Karpas-422 (cell line): ENCODE results near the gene WDPCP. TPM values are rescaled to one million over a fixed set of nuclear protein-coding genes. Genes with fewer than 3 reads are reported as not detected.

Experiments used
- DNase-seq: peaks from one replicate; pipeline ENCODE4 v3.0.0-alpha.2; 2015
- H2AFZ ChIP-seq: fragments of 200-600 bp; sonication (generic); 2 replicates; pipeline ENCODE4 v1.6.1; 2014; ENCODE audit warnings: antibody characterized with exemption, low read length, mixed read lengths
- H3K27ac ChIP-seq: fragments of 200-600 bp; sonication (generic); 2 replicates; pipeline ENCODE4 v1.5.1; 2014; ENCODE audit warnings: mild to moderate bottlenecking, low read length, moderate library complexity
- H3K27me3 ChIP-seq: fragments of 200-600 bp; sonication (generic); 2 replicates; pipeline ENCODE4 v1.6.1; 2014; ENCODE audit warnings: low read length, mixed read lengths
- H3K36me3 ChIP-seq: fragments of 200-600 bp; sonication (generic); 2 replicates; pipeline ENCODE4 v1.6.1; 2014; ENCODE audit warnings: low read length, mixed read lengths; ENCODE audit not compliant: insufficient read depth
- H3K4me1 ChIP-seq: fragments of 200-600 bp; sonication (generic); 2 replicates; pipeline ENCODE4 v1.6.1; 2014; ENCODE audit warnings: mild to moderate bottlenecking, low read length, mixed read lengths
- H3K4me2 ChIP-seq: fragments of 200-600 bp; sonication (generic); 2 replicates; pipeline ENCODE4 v1.6.1; 2014; ENCODE audit warnings: low read length, low read depth, mild to moderate bottlenecking; ENCODE audit not compliant: poor library complexity, severe bottlenecking
- H3K4me3 ChIP-seq: fragments of 200-600 bp; sonication (generic); 2 replicates; pipeline ENCODE4 v1.5.1; 2014; ENCODE audit warnings: mild to moderate bottlenecking, antibody characterized with exemption, low read length, mixed read lengths
- H3K79me2 ChIP-seq: fragments of 200-600 bp; sonication (generic); 2 replicates; pipeline ENCODE4 v1.6.1; 2014; ENCODE audit warnings: mild to moderate bottlenecking, low read length, mixed read lengths
- H3K9ac ChIP-seq: fragments of 200-600 bp; sonication (generic); 2 replicates; pipeline ENCODE4 v1.6.0; 2014; ENCODE audit warnings: low read length
- H3K9me2 ChIP-seq: fragments of 200-600 bp; sonication (generic), shearing (Covaris generic); replicated peaks from 2 replicates; pipeline ENCODE4 v1.6.0; 2014; ENCODE audit warnings: mild to moderate bottlenecking, low read length, moderate library complexity; ENCODE audit not compliant: insufficient read depth
- H3K9me3 ChIP-seq: fragments of 300-700, 200-600 bp; sonication (generic); 2 replicates; pipeline ENCODE4 v1.6.1; 2014; ENCODE audit warnings: low read length, mixed read lengths
- H4K20me1 ChIP-seq: fragments of 200-600 bp; sonication (generic); 2 replicates; pipeline ENCODE4 v1.6.1; 2014; ENCODE audit warnings: mild to moderate bottlenecking, antibody characterized with exemption, low read length, low read depth; ENCODE audit not compliant: insufficient read depth
- total RNA-seq: library from RNA; depleted of rRNA; stranded (reverse); fragments of >200 nt; shearing (Covaris generic); gene quantifications from 2 replicates; pipeline ENCODE4 v1.2.3, GENCODE V29; 2014; ENCODE audit warnings: low replicate concordance

The WDPCP gene
- total RNA-seq, 1 experiment from 2014 or later, result 20.8 TPM

DNA sequence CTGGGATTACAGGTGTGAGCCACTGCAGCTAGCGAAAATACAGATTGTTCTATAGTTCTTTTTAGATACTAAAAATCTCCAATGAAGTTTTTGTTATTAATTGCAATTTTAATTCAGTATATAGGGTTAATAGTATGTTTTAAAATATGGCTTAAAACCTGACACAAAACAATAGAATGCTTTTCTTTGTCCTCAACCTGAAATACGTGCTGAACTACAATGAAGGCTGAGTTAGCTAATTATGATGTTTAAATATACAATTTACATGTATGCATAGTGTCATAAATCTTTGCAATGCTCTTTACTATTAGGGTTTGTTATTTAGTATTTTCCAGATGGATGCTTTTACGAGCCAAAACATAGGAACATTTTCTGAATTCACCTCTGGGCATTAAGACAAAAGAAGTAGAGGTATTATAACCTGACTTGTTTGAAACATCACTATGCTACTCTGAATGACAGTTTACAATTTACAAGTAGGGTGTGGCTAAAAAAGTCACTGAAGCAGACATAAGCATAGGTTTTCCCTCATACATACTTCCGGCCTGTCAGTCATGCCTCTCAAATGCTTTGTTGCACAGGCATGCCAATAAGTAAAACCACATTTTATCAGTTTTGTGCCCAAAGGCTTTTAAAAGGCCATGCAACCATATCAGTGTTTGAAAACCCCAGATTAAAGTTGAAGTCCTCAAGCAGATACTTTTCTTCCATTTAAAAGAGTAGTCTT lies 369.3 kb downstream of the WDPCP start:
- no peak overlapping the region for H2AFZ ChIP-seq
- H3K4me3 ChIP-seq, result no peak overlapping the region
- no peaks in the 10 kb centered on the region for H3K4me1 ChIP-seq
- no peak for DNase-seq
- no peaks in the 10 kb centered on the region for H3K9me3 ChIP-seq
- H3K9ac ChIP-seq, result no peak overlapping the region
- H3K36me3 ChIP-seq, result no peaks in the 10 kb centered on the region
- no peaks in the 10 kb centered on the region for H3K27me3 ChIP-seq
- no peak overlapping the region for H3K4me2 ChIP-seq
- H3K9me2 ChIP-seq, result no peaks in the 10 kb centered on the region
- no peaks in the 10 kb centered on the region for H3K79me2 ChIP-seq
- H4K20me1 ChIP-seq, result no peaks in the 10 kb centered on the region
- no peak overlapping the region for H3K27ac ChIP-seq

DNA sequence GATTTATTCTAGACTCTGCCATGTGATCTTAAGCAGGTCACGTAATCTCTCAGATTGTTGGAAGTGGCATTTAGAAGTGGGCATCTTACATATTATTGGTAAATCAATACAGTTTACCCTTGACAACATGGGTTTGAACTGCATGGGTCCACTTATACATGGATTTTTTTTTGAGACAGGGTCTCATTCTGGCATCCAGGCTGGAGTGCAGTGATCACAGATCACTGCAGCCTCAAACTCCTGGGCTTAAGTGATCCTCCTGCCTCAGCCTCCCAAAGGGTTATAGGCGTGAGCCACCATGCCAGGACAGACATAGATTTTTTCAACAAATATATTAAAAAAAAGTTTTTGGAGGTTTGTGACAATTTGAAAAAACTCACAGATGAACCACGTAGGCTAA lies 393.0 kb downstream of the WDPCP start:
- no peak overlapping the region for H3K4me2 ChIP-seq
- H2AFZ ChIP-seq, result no peak overlapping the region
- no peaks in the 10 kb centered on the region for H3K79me2 ChIP-seq
- H3K9me2 ChIP-seq, result no peaks in the 10 kb centered on the region
- no peak for DNase-seq
- H3K9me3 ChIP-seq, result no peaks in the 10 kb centered on the region
- H3K4me1 ChIP-seq, result no peaks in the 10 kb centered on the region
- H3K36me3 ChIP-seq, result no peaks in the 10 kb centered on the region
- no peaks in the 10 kb centered on the region for H3K27me3 ChIP-seq
- no peak overlapping the region for H3K4me3 ChIP-seq
- H4K20me1 ChIP-seq, result no peaks in the 10 kb centered on the region
- no peak overlapping the region for H3K9ac ChIP-seq
- no peak overlapping the region for H3K27ac ChIP-seq

DNA sequence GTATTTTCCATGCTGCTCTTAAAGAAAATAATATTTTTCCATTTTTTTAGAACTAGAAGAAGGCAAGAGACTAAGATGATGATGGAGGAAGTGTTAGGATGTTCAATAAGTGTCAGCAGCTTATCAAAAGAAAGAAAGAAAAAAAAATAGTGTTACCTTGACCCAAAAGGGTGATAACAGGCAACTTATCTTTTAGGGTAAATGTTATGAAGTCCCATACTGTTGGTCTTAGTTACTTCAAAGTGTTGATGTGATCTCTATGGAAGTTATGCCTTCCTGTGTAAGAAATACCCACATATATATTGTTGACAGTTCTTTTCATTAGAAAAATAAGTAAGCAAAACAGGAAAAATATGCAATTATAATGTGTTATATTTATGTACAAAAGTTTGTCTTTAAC lies 394.1 kb downstream of the WDPCP start:
- H3K4me3 ChIP-seq, result no peak overlapping the region
- no peaks in the 10 kb centered on the region for H3K27me3 ChIP-seq
- no peaks in the 10 kb centered on the region for H3K79me2 ChIP-seq
- no peak overlapping the region for H3K4me2 ChIP-seq
- no peaks in the 10 kb centered on the region for H3K4me1 ChIP-seq
- no peak overlapping the region for H3K27ac ChIP-seq
- H2AFZ ChIP-seq, result no peak overlapping the region
- DNase-seq, result no peak
- H4K20me1 ChIP-seq, result no peaks in the 10 kb centered on the region
- H3K36me3 ChIP-seq, result no peaks in the 10 kb centered on the region
- no peaks in the 10 kb centered on the region for H3K9me3 ChIP-seq
- H3K9me2 ChIP-seq, result no peaks in the 10 kb centered on the region
- no peak overlapping the region for H3K9ac ChIP-seq

DNA sequence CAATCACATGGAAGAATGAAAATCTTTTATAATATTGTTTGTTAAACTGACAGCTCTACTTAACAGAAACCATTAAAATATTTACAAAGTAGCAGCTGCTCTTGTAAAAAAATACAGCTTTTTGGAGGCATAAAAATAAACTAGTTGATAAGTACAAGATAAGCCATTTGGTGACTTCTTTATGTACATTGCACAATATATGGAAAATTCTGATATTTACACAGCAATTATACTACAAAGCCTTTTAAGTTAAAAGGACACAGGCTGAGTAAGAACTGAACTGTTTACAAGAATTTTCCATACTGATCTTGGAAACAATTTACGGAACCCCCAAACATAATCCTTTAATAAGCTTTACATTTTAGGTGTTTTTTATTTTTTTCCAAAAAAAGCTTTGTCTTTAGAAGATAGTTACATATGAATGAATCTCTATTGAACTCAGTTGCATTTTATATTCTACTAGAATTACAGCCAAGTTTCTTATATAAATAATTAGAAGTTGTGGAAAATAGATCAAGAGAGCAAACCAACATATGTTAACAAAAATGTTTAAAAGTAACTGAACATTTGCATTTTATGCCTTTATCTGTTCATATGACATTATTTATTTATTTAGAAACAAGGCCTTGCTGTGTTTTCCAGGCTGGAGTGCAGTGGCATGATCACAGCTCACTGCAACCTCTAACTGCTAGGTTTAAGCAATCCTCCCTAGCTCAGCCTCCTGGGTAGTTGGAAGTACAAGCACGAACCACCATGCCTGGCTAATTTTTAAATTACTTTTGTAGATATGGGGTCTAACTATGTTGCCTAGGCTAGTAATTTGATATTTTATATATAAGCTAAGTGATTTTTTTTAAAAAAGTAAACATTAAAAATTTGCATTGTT lies 395.1 kb downstream of the WDPCP start:
- Histone ChIP-seq H3K9me2 (no peaks in the 10 kb centered on the region), H3K9me3 (no peaks in the 10 kb centered on the region), H4K20me1 (no peaks in the 10 kb centered on the region), H3K36me3 (no peaks in the 10 kb centered on the region), H3K4me3 (no peak overlapping the region), H3K4me1 (no peaks in the 10 kb centered on the region), H3K79me2 (no peaks in the 10 kb centered on the region), H3K27me3 (no peaks in the 10 kb centered on the region), H2AFZ (no peak overlapping the region), H3K9ac (no peak overlapping the region), H3K4me2 (no peak overlapping the region), H3K27ac (no peak overlapping the region)
- no peak for DNase-seq

DNA sequence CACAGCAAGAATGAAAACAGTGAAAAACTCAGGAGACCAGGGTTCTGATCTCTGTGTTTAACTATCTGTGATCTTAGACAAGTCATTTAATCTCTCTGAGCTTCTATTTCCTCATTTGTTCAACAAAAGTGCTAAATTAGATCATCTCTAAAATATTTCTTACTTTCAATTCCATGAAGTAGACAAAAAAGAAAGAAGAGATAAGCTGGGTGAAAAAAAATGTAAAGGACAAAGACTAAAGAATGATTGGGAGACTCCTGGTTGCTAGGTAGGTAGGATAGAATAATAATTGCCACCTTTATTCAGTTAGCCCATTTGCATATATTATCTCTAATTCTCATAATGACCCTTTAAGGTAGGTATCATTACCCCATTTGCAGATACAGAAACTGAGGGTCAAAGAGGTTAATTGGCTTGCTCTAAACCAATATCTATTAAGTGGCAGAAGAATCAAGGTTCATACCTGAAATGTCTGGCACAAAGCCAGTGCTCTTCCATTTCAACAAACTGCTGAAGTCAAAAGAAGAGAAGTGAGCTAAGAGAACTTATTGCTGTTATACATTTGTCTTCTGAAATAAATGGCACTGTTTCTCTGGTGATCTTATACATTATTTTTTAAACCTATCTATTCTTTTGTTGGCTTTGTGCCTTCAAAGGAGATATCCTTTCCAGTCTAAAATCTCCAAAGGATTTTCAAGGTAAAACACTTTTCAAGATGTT lies 395.9 kb downstream of the WDPCP start:
- Histone ChIP-seq H2AFZ (no peak overlapping the region), H3K36me3 (no peaks in the 10 kb centered on the region), H3K9me3 (no peaks in the 10 kb centered on the region), H3K9me2 (no peaks in the 10 kb centered on the region), H3K4me1 (no peaks in the 10 kb centered on the region), H3K27me3 (no peaks in the 10 kb centered on the region), H3K27ac (no peak overlapping the region), H3K79me2 (no peaks in the 10 kb centered on the region), H3K4me3 (no peak overlapping the region), H4K20me1 (no peaks in the 10 kb centered on the region), H3K4me2 (no peak overlapping the region), H3K9ac (no peak overlapping the region)
- DNase-seq, result no peak

DNA sequence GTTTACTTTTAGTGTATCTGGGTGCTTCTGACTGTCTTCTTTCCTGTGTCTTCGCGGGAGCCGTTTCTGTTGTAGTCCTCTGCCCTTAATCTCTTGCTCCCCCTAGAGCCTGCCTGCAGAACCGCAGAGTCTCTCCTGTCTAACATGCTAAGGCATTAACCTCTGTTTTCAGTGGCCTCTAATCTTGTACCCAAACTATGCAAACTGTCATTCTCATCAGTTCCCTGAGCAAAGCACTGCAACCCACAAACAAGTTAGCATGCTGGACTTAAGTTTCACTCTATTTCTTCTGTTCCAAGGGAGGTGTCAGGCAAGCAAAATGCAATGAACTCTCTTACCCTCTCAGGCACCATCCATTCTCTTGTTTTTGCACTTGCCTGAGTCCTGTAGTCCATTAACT lies 399.3 kb downstream of the WDPCP start:
- H3K4me3 ChIP-seq, result no peak overlapping the region
- H3K9me2 ChIP-seq, result no peaks in the 10 kb centered on the region
- no peaks in the 10 kb centered on the region for H3K79me2 ChIP-seq
- peak; percentile 84 for DNase-seq
- H3K9ac ChIP-seq, result no peak overlapping the region
- no peaks in the 10 kb centered on the region for H3K36me3 ChIP-seq
- no peak overlapping the region for H3K27ac ChIP-seq
- no peaks in the 10 kb centered on the region for H3K4me1 ChIP-seq
- no peaks in the 10 kb centered on the region for H4K20me1 ChIP-seq
- no peak overlapping the region for H2AFZ ChIP-seq
- no peak overlapping the region for H3K4me2 ChIP-seq
- no peaks in the 10 kb centered on the region for H3K9me3 ChIP-seq
- H3K27me3 ChIP-seq, result no peaks in the 10 kb centered on the region

DNA sequence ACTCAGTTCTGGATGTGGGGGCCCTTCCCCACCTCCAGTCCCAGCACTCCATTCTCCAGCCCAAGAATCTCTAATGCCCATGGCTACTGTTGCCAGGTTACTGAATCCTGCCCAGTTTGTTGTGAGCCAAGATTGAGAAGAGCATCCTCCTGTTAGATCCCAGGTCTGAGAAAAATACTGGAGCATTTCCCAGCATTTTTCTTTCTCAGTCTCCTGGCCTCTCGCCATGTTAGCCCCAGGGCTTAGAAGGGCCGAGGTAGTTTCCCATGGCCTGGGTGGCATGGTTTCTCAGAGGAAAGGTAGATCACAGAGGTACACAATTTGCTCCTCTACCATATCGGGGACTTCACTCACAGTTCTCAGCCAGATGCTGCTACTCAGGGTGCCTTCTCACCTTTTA lies 401.9 kb downstream of the WDPCP start:
- no peak overlapping the region for H2AFZ ChIP-seq
- no peak overlapping the region for H3K9ac ChIP-seq
- no peak overlapping the region for H3K4me3 ChIP-seq
- DNase-seq, result no peak
- no peaks in the 10 kb centered on the region for H3K9me3 ChIP-seq
- no peaks in the 10 kb centered on the region for H3K27me3 ChIP-seq
- no peaks in the 10 kb centered on the region for H3K36me3 ChIP-seq
- H3K9me2 ChIP-seq, result no peaks in the 10 kb centered on the region
- H3K79me2 ChIP-seq, result no peaks in the 10 kb centered on the region
- H3K27ac ChIP-seq, result no peak overlapping the region
- H3K4me1 ChIP-seq, result no peaks in the 10 kb centered on the region
- H4K20me1 ChIP-seq, result no peaks in the 10 kb centered on the region
- no peak overlapping the region for H3K4me2 ChIP-seq

DNA sequence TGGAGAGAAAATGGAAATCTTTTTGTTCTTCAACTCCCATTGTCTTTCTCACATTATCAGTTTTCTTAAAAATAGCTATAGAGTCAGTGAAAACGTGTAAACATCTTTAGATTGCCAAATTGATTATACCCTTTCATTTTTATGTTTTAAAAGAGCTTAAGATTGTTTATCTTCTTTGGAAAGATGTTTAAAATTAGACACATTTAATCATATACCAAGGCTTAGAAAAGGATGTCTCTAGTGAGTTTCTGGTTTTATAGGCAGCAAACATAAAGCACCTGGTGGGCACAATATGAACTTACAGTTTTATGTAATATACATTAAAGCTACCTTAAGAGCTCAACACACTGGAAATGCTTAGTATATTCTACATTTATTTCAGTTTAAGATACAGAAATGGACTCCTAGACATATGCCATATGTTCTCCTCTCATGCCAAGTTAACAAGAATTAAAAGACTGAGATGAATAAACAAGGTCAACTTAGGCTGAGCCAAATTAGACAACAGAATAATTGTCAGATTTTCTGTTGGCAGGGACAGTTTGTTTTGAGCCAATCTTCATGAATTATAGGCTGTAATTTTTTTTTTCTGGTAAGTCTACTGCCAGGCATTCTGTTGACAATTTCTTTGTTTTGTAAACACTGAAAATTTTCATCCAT lies 425.0 kb downstream of the WDPCP start:
- Histone ChIP-seq H3K4me1 (no peaks in the 10 kb centered on the region), H3K4me3 (no peak overlapping the region), H4K20me1 (no peaks in the 10 kb centered on the region), H3K9me3 (no peaks in the 10 kb centered on the region), H3K79me2 (no peaks in the 10 kb centered on the region), H3K9ac (no peak overlapping the region), H3K9me2 (no peaks in the 10 kb centered on the region), H3K4me2 (no peak overlapping the region), H3K27ac (no peak overlapping the region), H2AFZ (no peak overlapping the region), H3K36me3 (no peaks in the 10 kb centered on the region), H3K27me3 (no peaks in the 10 kb centered on the region)
- no peak for DNase-seq
